Trophoblast cell (in vitro differentiated cells and primary cell): ENCODE results near the gene PICALM.

ENCODE experiments used
- DNase-seq, 2 donors: peaks; one replicate each; pipeline ENCODE4 v3.0.0-alpha.2; 2016
- H2AFZ ChIP-seq: 2 replicates; pipeline ENCODE4 v1.6.1; 2013; ENCODE audit warnings: low read length, moderate library complexity, mild to moderate bottlenecking; ENCODE audit not compliant: insufficient read depth, poor library complexity
- H2AK5ac ChIP-seq: 2 replicates; pipeline ENCODE4 v1.6.1; 2013; ENCODE audit warnings: mild to moderate bottlenecking, low read length
- H2BK120ac ChIP-seq: 2 replicates; pipeline ENCODE4 v1.6.1; 2013; ENCODE audit warnings: low read length, mild to moderate bottlenecking, moderate library complexity; ENCODE audit not compliant: insufficient read depth, poor library complexity
- H2BK12ac ChIP-seq: 2 replicates; pipeline ENCODE4 v1.6.1; 2013; ENCODE audit warnings: mild to moderate bottlenecking, low read length, moderate library complexity
- H2BK5ac ChIP-seq: 2 replicates; pipeline ENCODE4 v1.6.1; 2013; ENCODE audit warnings: low read length, low read depth, moderate library complexity, mild to moderate bottlenecking; ENCODE audit not compliant: poor library complexity
- H3K14ac ChIP-seq: 2 replicates; pipeline ENCODE4 v1.6.1; 2013; ENCODE audit warnings: mild to moderate bottlenecking, low read length
- H3K18ac ChIP-seq: 2 replicates; pipeline ENCODE4 v1.6.1; 2013; ENCODE audit warnings: mild to moderate bottlenecking, low read length
- H3K23ac ChIP-seq: 2 replicates; pipeline ENCODE4 v1.6.1; 2013; ENCODE audit warnings: low read length
- H3K27ac ChIP-seq: 2 replicates; pipeline ENCODE4 v1.5.1; 2013; ENCODE audit warnings: low read depth, mild to moderate bottlenecking, inconsistent platforms, low read length, moderate library complexity
- H3K27me3 ChIP-seq: 2 replicates; pipeline ENCODE4 v1.6.1; 2013; ENCODE audit warnings: inconsistent platforms, mild to moderate bottlenecking, low read length, moderate library complexity; ENCODE audit not compliant: insufficient read depth
- H3K36me3 ChIP-seq, 2 experiments: 1 replicate in 1 of 2; 2 replicates in 1 of 2; pipeline ENCODE4 v1.6.1; 2013; ENCODE audit warnings: low read length in 2 of 2, mild to moderate bottlenecking in 2 of 2, moderate library complexity in 1 of 2; ENCODE audit not compliant: insufficient read depth in 2 of 2, control insufficient read depth in 1 of 2
- H3K4ac ChIP-seq: 2 replicates; pipeline ENCODE4 v1.6.1; 2013; ENCODE audit warnings: low read depth, mild to moderate bottlenecking, low read length, moderate library complexity
- H3K4me1 ChIP-seq, 2 experiments: 1 replicate in 1 of 2; 2 replicates in 1 of 2; pipeline ENCODE4 v1.6.1; 2013; ENCODE audit warnings: low read length in 2 of 2, mild to moderate bottlenecking in 2 of 2, moderate library complexity in 1 of 2; ENCODE audit not compliant: insufficient read depth in 2 of 2, control insufficient read depth in 1 of 2
- H3K4me2 ChIP-seq: 2 replicates; pipeline ENCODE4 v1.6.1; 2013; ENCODE audit warnings: inconsistent platforms, mild to moderate bottlenecking, low read length, moderate library complexity
- H3K4me3 ChIP-seq: 2 replicates; pipeline ENCODE4 v1.5.1; 2013; ENCODE audit warnings: mild to moderate bottlenecking, low read depth, low read length, inconsistent platforms
- H3K79me1 ChIP-seq: one replicate; pipeline ENCODE4 v1.6.1; 2013; ENCODE audit warnings: low read length
- H3K79me2 ChIP-seq: 2 replicates; pipeline ENCODE4 v1.6.1; 2013; ENCODE audit warnings: low read length, mild to moderate bottlenecking; ENCODE audit not compliant: control insufficient read depth, insufficient read depth, poor library complexity
- H3K9ac ChIP-seq: 2 replicates; pipeline ENCODE4 v1.6.1; 2013; ENCODE audit warnings: mild to moderate bottlenecking, low read length
- H3K9me3 ChIP-seq: 2 replicates; pipeline ENCODE4 v1.6.1; 2013; ENCODE audit warnings: low read depth, mild to moderate bottlenecking, control low read depth, inconsistent platforms, low read length; ENCODE audit not compliant: insufficient read depth
- H4K12ac ChIP-seq: 2 replicates; pipeline ENCODE4 v1.6.1; 2013; ENCODE audit warnings: low read depth, mild to moderate bottlenecking, low read length, moderate library complexity
- H4K8ac ChIP-seq: 2 replicates; pipeline ENCODE4 v1.6.1; 2013; ENCODE audit warnings: low read depth, mild to moderate bottlenecking, low read length, moderate library complexity
- H4K91ac ChIP-seq: one replicate; pipeline ENCODE4 v1.6.1; 2013; ENCODE audit warnings: low read depth, mild to moderate bottlenecking, low read length, moderate library complexity
- WGBS: extraction: QIAGEN DNeasy Blood & Tissue Kit; methylation state at CpG from one replicate; pipeline ENCODE4 v1.1.7; 2013; ENCODE audit warnings: missing lambda C conversion rate; ENCODE audit not compliant: insufficient read length, insufficient coverage; ENCODE audit errors: extremely low coverage; 5-methylcytosine and 5-hydroxymethylcytosine counted together

Gene PICALM

GRCh38 chr11:86018249-86018648, 50.6 kb downstream of the PICALM start:
- no peaks in the 10 kb centered on the region for H3K27me3 ChIP-seq
- no peak overlapping the region for H3K4me2 ChIP-seq
- H3K4me3 ChIP-seq = no peak overlapping the region
- DNase-seq = no peak
- H3K79me1 ChIP-seq = no peaks in the 10 kb centered on the region
- H2BK120ac ChIP-seq = no peak overlapping the region
- no peak overlapping the region for H3K27ac ChIP-seq
- H4K8ac ChIP-seq = no peak overlapping the region
- no peak overlapping the region for H2BK5ac ChIP-seq
- no peak overlapping the region for H3K18ac ChIP-seq
- H3K4me1 ChIP-seq = no peaks in the 10 kb centered on the region
- H3K36me3 ChIP-seq = peaks cover 10% of the 10 kb centered on the region in 2 experiments
- no peak overlapping the region for H4K12ac ChIP-seq
- H2AFZ ChIP-seq = no peak overlapping the region
- no CpG with 5 or more reads among the region's 1 CpG for WGBS
- no peak overlapping the region for H3K9ac ChIP-seq
- no peak overlapping the region for H3K14ac ChIP-seq
- no peak overlapping the region for H3K23ac ChIP-seq
- no peak overlapping the region for H4K91ac ChIP-seq
- H2AK5ac ChIP-seq = no peak overlapping the region
- no peaks in the 10 kb centered on the region for H3K79me2 ChIP-seq
- no peak overlapping the region for H2BK12ac ChIP-seq
- no peaks in the 10 kb centered on the region for H3K9me3 ChIP-seq
- no peak overlapping the region for H3K4ac ChIP-seq

- Histone ChIP-seq H2BK12ac (no peak overlapping the region), H3K27ac (no peak overlapping the region), H2AK5ac (no peak overlapping the region), H3K4me2 (no peak overlapping the region), H3K14ac (no peak overlapping the region), H3K36me3 (peaks cover 14% of the 10 kb centered on the region in 2 experiments), H2AFZ (no peak overlapping the region), H3K9me3 (no peaks in the 10 kb centered on the region), H3K4ac (no peak overlapping the region), H3K79me2 (no peaks in the 10 kb centered on the region), H3K27me3 (no peaks in the 10 kb centered on the region), H4K12ac (no peak overlapping the region), H4K91ac (no peak overlapping the region), H2BK5ac (no peak overlapping the region), H3K4me1 (no peaks in the 10 kb centered on the region), H3K9ac (no peak overlapping the region), H3K23ac (no peak overlapping the region), H4K8ac (no peak overlapping the region), H3K18ac (no peak overlapping the region), H2BK120ac (no peak overlapping the region), H3K79me1 (no peaks in the 10 kb centered on the region), H3K4me3 (no peak overlapping the region)
- WGBS = no CpG with 5 or more reads among the region's 2 CpGs
- DNase-seq = no peak
Measured at GRCh38 chr11:86016451-86016850, 52.4 kb downstream of the PICALM start.

- Histone ChIP-seq H3K79me2 (no peaks in the 10 kb centered on the region), H3K36me3 (peaks cover 11 to 12% of the 10 kb centered on the region in 2 experiments), H4K91ac (no peak overlapping the region), H2AK5ac (no peak overlapping the region), H3K23ac (no peak overlapping the region), H3K9me3 (no peaks in the 10 kb centered on the region), H4K12ac (no peak overlapping the region), H2BK12ac (no peak overlapping the region), H3K4ac (peak overlapping the region; percentile 40), H3K4me3 (no peak overlapping the region), H2AFZ (no peak overlapping the region), H3K18ac (no peak overlapping the region), H3K4me1 (no peaks in the 10 kb centered on the region), H3K14ac (no peak overlapping the region), H4K8ac (no peak overlapping the region), H3K4me2 (no peak overlapping the region), H2BK5ac (no peak overlapping the region), H3K79me1 (no peaks in the 10 kb centered on the region), H3K9ac (no peak overlapping the region), H2BK120ac (no peak overlapping the region), H3K27me3 (no peaks in the 10 kb centered on the region), H3K27ac (no peak overlapping the region)
- no CpG with 5 or more reads among the region's 4 CpGs for WGBS
- DNase-seq = no peak
Measured at GRCh38 chr11:86015699-86016098, 53.2 kb downstream of the PICALM start.

- Histone ChIP-seq H3K9ac (no peak overlapping the region), H2AFZ (no peak overlapping the region), H2BK12ac (no peak overlapping the region), H2BK120ac (no peak overlapping the region), H3K4me3 (no peak overlapping the region), H3K4me1 (no peaks in the 10 kb centered on the region), H4K12ac (no peak overlapping the region), H3K27ac (no peak overlapping the region), H3K4ac (no peak overlapping the region), H3K27me3 (no peaks in the 10 kb centered on the region), H3K79me1 (no peaks in the 10 kb centered on the region), H3K23ac (no peak overlapping the region), H2BK5ac (no peak overlapping the region), H3K79me2 (no peaks in the 10 kb centered on the region), H3K9me3 (no peaks in the 10 kb centered on the region), H3K4me2 (no peak overlapping the region), H4K8ac (no peak overlapping the region), H4K91ac (no peak overlapping the region), H3K18ac (no peak overlapping the region), H2AK5ac (no peak overlapping the region), H3K36me3 (peaks cover 13 to 14% of the 10 kb centered on the region in 2 experiments), H3K14ac (no peak overlapping the region)
- no peak for DNase-seq
- no CpG with 5 or more reads among the region's 2 CpGs for WGBS
Measured at GRCh38 chr11:86014221-86014620, 54.7 kb downstream of the PICALM start.
